ENCODE results near the gene NAPG.
"Not testable (repeated sequence)": the region's sequence is repeated elsewhere in the genome, so short reads cannot be mapped to it uniquely, and the experiment has no call there.

The NAPG gene

GRCh38 chr18:10556251-10556650 is 30.4 kb downstream of the NAPG start:
- H3K4me2 ChIP-seq (ENCODE audit: insufficient read depth, low read length, poor library complexity, severe bottlenecking); H3K4ac ChIP-seq (ENCODE audit: low read length); H2BK12ac ChIP-seq (ENCODE audit: low read length); H2AFZ ChIP-seq (ENCODE audit: low read length); H3K79me1 ChIP-seq (ENCODE audit: low read depth, low read length); H2BK15ac ChIP-seq (ENCODE audit: low read length); H3K18ac ChIP-seq (ENCODE audit: low read length); H2BK5ac ChIP-seq (ENCODE audit: low read length); H3K27ac ChIP-seq (replicated peaks; ENCODE audit: low read length); H3K23ac ChIP-seq (ENCODE audit: low read depth, low read length, poor library complexity); H3K14ac ChIP-seq (ENCODE audit: low read length); H4K91ac ChIP-seq (ENCODE audit: low read depth, low read length, poor library complexity); H3K9ac ChIP-seq (ENCODE audit: low read depth, low read length, poor library complexity); H3K4me1 ChIP-seq (ENCODE audit: control insufficient read depth in 2 of 2, insufficient read depth in 1 of 2, low read depth in 1 of 2, low read length in 2 of 2); DNase-seq (ENCODE audit: low spot score); H2BK120ac ChIP-seq (ENCODE audit: low read depth, low read length); H2AK5ac ChIP-seq (ENCODE audit: low read depth, low read length); H3K4me3 ChIP-seq (ENCODE audit: low read length in 2 of 2); H3K27me3 ChIP-seq (ENCODE audit: control insufficient read depth in 3 of 3, insufficient read depth in 3 of 3, low read depth in 1 of 3, low read length in 3 of 3); H4K8ac ChIP-seq (ENCODE audit: low read depth, low read length): not testable (repeated sequence)
- H3K36me3 ChIP-seq (replicated peaks in 1 of 2; ENCODE audit: control insufficient read depth in 2 of 2, insufficient read depth in 2 of 2, low read length in 2 of 2) = peaks cover 8 to 68% of the 10 kb centered on the region in 2 donors
- WGBS, 2 donors (ENCODE audit: extremely low coverage in 2 of 2, insufficient read length in 2 of 2, insufficient replicate concordance in 1 of 2) = no CpG with 5 or more reads among the region's 10 CpGs
- H3K9me3 ChIP-seq (replicated peaks in 1 of 2; ENCODE audit: control insufficient read depth in 2 of 2, insufficient read depth in 1 of 2, low read depth in 1 of 2, low read length in 2 of 2) = peaks cover 3 to 12% of the 10 kb centered on the region in 2 donors

- H4K8ac ChIP-seq (ENCODE audit: low read depth, low read length) = no peak overlapping the region
- no peak overlapping the region for H3K14ac ChIP-seq (ENCODE audit: low read length)
- H3K27me3 ChIP-seq (ENCODE audit: control insufficient read depth in 3 of 3, insufficient read depth in 3 of 3, low read depth in 1 of 3, low read length in 3 of 3) = no peaks in the 10 kb centered on the region
- peaks cover 7 to 58% of the 10 kb centered on the region in 2 donors for H3K36me3 ChIP-seq (replicated peaks in 1 of 2; ENCODE audit: control insufficient read depth in 2 of 2, insufficient read depth in 2 of 2, low read length in 2 of 2)
- H3K9me3 ChIP-seq (replicated peaks in 1 of 2; ENCODE audit: control insufficient read depth in 2 of 2, insufficient read depth in 1 of 2, low read depth in 1 of 2, low read length in 2 of 2) = peaks cover 3 to 12% of the 10 kb centered on the region in 2 donors
- H2BK12ac ChIP-seq (ENCODE audit: low read length) = no peak overlapping the region
- no peak overlapping the region for H3K4me2 ChIP-seq (ENCODE audit: insufficient read depth, low read length, poor library complexity, severe bottlenecking)
- H3K4me3 ChIP-seq (ENCODE audit: low read length in 2 of 2) = no peak overlapping the region
- no peak overlapping the region for H3K23ac ChIP-seq (ENCODE audit: low read depth, low read length, poor library complexity)
- no peak overlapping the region for H3K4ac ChIP-seq (ENCODE audit: low read length)
- no peaks in the 10 kb centered on the region for H3K79me1 ChIP-seq (ENCODE audit: low read depth, low read length)
- no peak overlapping the region for H2AFZ ChIP-seq (ENCODE audit: low read length)
- H3K4me1 ChIP-seq (ENCODE audit: control insufficient read depth in 2 of 2, insufficient read depth in 1 of 2, low read depth in 1 of 2, low read length in 2 of 2) = peaks cover 0 to 4% of the 10 kb centered on the region in 2 donors
- no peak overlapping the region for H4K91ac ChIP-seq (ENCODE audit: low read depth, low read length, poor library complexity)
- no CpG with 5 or more reads among the region's 6 CpGs for WGBS, 2 donors (ENCODE audit: extremely low coverage in 2 of 2, insufficient read length in 2 of 2, insufficient replicate concordance in 1 of 2)
- H2BK120ac ChIP-seq (ENCODE audit: low read depth, low read length) = no peak overlapping the region
- no peak overlapping the region for H3K9ac ChIP-seq (ENCODE audit: low read depth, low read length, poor library complexity)
- H3K27ac ChIP-seq (replicated peaks; ENCODE audit: low read length) = no peak overlapping the region
- no peak overlapping the region for H2BK5ac ChIP-seq (ENCODE audit: low read length)
- DNase-seq (ENCODE audit: low spot score) = no peak
- no peak overlapping the region for H2BK15ac ChIP-seq (ENCODE audit: low read length)
- H2AK5ac ChIP-seq (ENCODE audit: low read depth, low read length) = no peak overlapping the region
- H3K18ac ChIP-seq (ENCODE audit: low read length) = no peak overlapping the region
Observed at GRCh38 chr18:10557085-10557677, 31.4 kb downstream of the NAPG start.

- Histone ChIP-seq H3K4ac (ENCODE audit: low read length) (no peak overlapping the region), H2AK5ac (ENCODE audit: low read depth, low read length) (no peak overlapping the region), H3K4me3 (ENCODE audit: low read length in 2 of 2) (no peak overlapping the region), H3K4me2 (ENCODE audit: insufficient read depth, low read length, poor library complexity, severe bottlenecking) (no peak overlapping the region), H2BK120ac (ENCODE audit: low read depth, low read length) (no peak overlapping the region), H4K8ac (ENCODE audit: low read depth, low read length) (no peak overlapping the region), H2BK12ac (ENCODE audit: low read length) (no peak overlapping the region), H3K18ac (ENCODE audit: low read length) (no peak overlapping the region), H3K27me3 (ENCODE audit: control insufficient read depth in 3 of 3, insufficient read depth in 3 of 3, low read depth in 1 of 3, low read length in 3 of 3) (no peaks in the 10 kb centered on the region), H3K79me1 (ENCODE audit: low read depth, low read length) (no peaks in the 10 kb centered on the region), H3K9ac (ENCODE audit: low read depth, low read length, poor library complexity) (no peak overlapping the region), H3K23ac (ENCODE audit: low read depth, low read length, poor library complexity) (no peak overlapping the region), H2BK5ac (ENCODE audit: low read length) (no peak overlapping the region), H3K27ac (replicated peaks; ENCODE audit: low read length) (no peak overlapping the region), H4K91ac (ENCODE audit: low read depth, low read length, poor library complexity) (no peak overlapping the region), H2BK15ac (ENCODE audit: low read length) (no peak overlapping the region), H3K9me3 (replicated peaks in 1 of 2; ENCODE audit: control insufficient read depth in 2 of 2, insufficient read depth in 1 of 2, low read depth in 1 of 2, low read length in 2 of 2) (peaks cover 4 to 12% of the 10 kb centered on the region in 2 donors), H3K4me1 (ENCODE audit: control insufficient read depth in 2 of 2, insufficient read depth in 1 of 2, low read depth in 1 of 2, low read length in 2 of 2) (peaks cover 0 to 4% of the 10 kb centered on the region in 2 donors), H2AFZ (ENCODE audit: low read length) (no peak overlapping the region), H3K36me3 (replicated peaks in 1 of 2; ENCODE audit: control insufficient read depth in 2 of 2, insufficient read depth in 2 of 2, low read length in 2 of 2) (peaks cover 5 to 46% of the 10 kb centered on the region in 2 donors), H3K14ac (ENCODE audit: low read length) (no peak overlapping the region)
- no peak for DNase-seq (ENCODE audit: low spot score)
- no CpG with 5 or more reads among the region's 6 CpGs for WGBS, 2 donors (ENCODE audit: extremely low coverage in 2 of 2, insufficient read length in 2 of 2, insufficient replicate concordance in 1 of 2)
Observed at GRCh38 chr18:10558243-10558966, 32.6 kb downstream of the NAPG start.

- H3K27ac ChIP-seq (replicated peaks; ENCODE audit: low read length) = no peak overlapping the region
- H3K9me3 ChIP-seq (replicated peaks in 1 of 2; ENCODE audit: control insufficient read depth in 2 of 2, insufficient read depth in 1 of 2, low read depth in 1 of 2, low read length in 2 of 2) = peaks cover 4 to 12% of the 10 kb centered on the region in 2 donors
- H3K79me1 ChIP-seq (ENCODE audit: low read depth, low read length) = no peaks in the 10 kb centered on the region
- no peak overlapping the region for H2AK5ac ChIP-seq (ENCODE audit: low read depth, low read length)
- H3K27me3 ChIP-seq (ENCODE audit: control insufficient read depth in 3 of 3, insufficient read depth in 3 of 3, low read depth in 1 of 3, low read length in 3 of 3) = no peaks in the 10 kb centered on the region
- no peak overlapping the region for H2BK5ac ChIP-seq (ENCODE audit: low read length)
- peak overlapping the region; percentile 40 for H4K91ac ChIP-seq (ENCODE audit: low read depth, low read length, poor library complexity)
- no peak overlapping the region for H2BK120ac ChIP-seq (ENCODE audit: low read depth, low read length)
- H3K4me3 ChIP-seq (ENCODE audit: low read length in 2 of 2) = no peak overlapping the region
- no CpG with 5 or more reads among the region's 4 CpGs for WGBS, 2 donors (ENCODE audit: extremely low coverage in 2 of 2, insufficient read length in 2 of 2, insufficient replicate concordance in 1 of 2)
- no peak overlapping the region for H4K8ac ChIP-seq (ENCODE audit: low read depth, low read length)
- H3K9ac ChIP-seq (ENCODE audit: low read depth, low read length, poor library complexity) = no peak overlapping the region
- no peak for DNase-seq (ENCODE audit: low spot score)
- no peak overlapping the region for H2BK15ac ChIP-seq (ENCODE audit: low read length)
- H3K14ac ChIP-seq (ENCODE audit: low read length) = no peak overlapping the region
- no peak overlapping the region for H2AFZ ChIP-seq (ENCODE audit: low read length)
- H2BK12ac ChIP-seq (ENCODE audit: low read length) = no peak overlapping the region
- H3K18ac ChIP-seq (ENCODE audit: low read length) = no peak overlapping the region
- peaks cover 0 to 4% of the 10 kb centered on the region in 2 donors for H3K4me1 ChIP-seq (ENCODE audit: control insufficient read depth in 2 of 2, insufficient read depth in 1 of 2, low read depth in 1 of 2, low read length in 2 of 2)
- H3K4me2 ChIP-seq (ENCODE audit: insufficient read depth, low read length, poor library complexity, severe bottlenecking) = no peak overlapping the region
- no peak overlapping the region for H3K23ac ChIP-seq (ENCODE audit: low read depth, low read length, poor library complexity)
- peaks cover 5 to 41% of the 10 kb centered on the region in 2 donors for H3K36me3 ChIP-seq (replicated peaks in 1 of 2; ENCODE audit: control insufficient read depth in 2 of 2, insufficient read depth in 2 of 2, low read length in 2 of 2)
- H3K4ac ChIP-seq (ENCODE audit: low read length) = no peak overlapping the region
Observed at GRCh38 chr18:10558967-10559298, 33.1 kb downstream of the NAPG start.
